Right atrium auricular region (tissue), 2 donors: ENCODE results near the gene NAPB. TPM values are rescaled to one million over a fixed set of nuclear protein-coding genes. Genes with fewer than 3 reads are reported as not detected.

Experiments used
- DNase-seq: peaks from one replicate; pipeline ENCODE4 v3.0.0-alpha.2; 2019; ENCODE audit warnings: low spot score
- H3K27ac ChIP-seq, 2 donors: fragments of 200-600 bp; sonication (generic); 1 replicate in 1 of 2; 2 replicates in 1 of 2; pipeline ENCODE4 v1.5.1; 2016 to 2019
- H3K27me3 ChIP-seq, 2 donors: fragments of 200-600 bp; sonication (generic); one replicate each; pipeline versions ENCODE4 v1.5.1 to v1.6.0; 2017 to 2019
- H3K36me3 ChIP-seq: fragments of 200-600 bp; sonication (generic); one replicate; pipeline ENCODE4 v1.5.1; 2016
- H3K4me1 ChIP-seq, 2 donors: fragments of 200-600 bp; sonication (generic); one replicate each; pipeline versions ENCODE4 v1.5.1 to v1.6.0; 2017 to 2019
- H3K4me3 ChIP-seq, 2 donors: fragments of 200-600 bp; sonication (generic); 1 replicate in 1 of 2; 2 replicates in 1 of 2; pipeline ENCODE4 v1.5.1; 2017 to 2019; ENCODE audit warnings: mild to moderate bottlenecking in 1 of 2, moderate library complexity in 1 of 2
- H3K9me3 ChIP-seq, 2 donors: fragments of 200-600 bp; sonication (generic); one replicate each; pipeline ENCODE4 v1.5.1; 2019
- total RNA-seq, 2 donors: library from RNA; depleted of rRNA; stranded (reverse); fragments of >200 nt; gene quantifications; one replicate each; pipeline ENCODE4 v1.1.0, GENCODE V29; 2016
- TF ChIP-seq, protein P1 (sequence below), 2 donors: fragments of 200-600 bp; sonication (generic); IDR thresholded peaks; one replicate each; pipeline ENCODE4 v1.5.1; 2019; ENCODE audit warnings: antibody characterized with exemption in 2 of 2

Gene NAPB
- total RNA-seq, 2 donors from 2014 or later, result 4.8 to 5.1 TPM

DNA sequence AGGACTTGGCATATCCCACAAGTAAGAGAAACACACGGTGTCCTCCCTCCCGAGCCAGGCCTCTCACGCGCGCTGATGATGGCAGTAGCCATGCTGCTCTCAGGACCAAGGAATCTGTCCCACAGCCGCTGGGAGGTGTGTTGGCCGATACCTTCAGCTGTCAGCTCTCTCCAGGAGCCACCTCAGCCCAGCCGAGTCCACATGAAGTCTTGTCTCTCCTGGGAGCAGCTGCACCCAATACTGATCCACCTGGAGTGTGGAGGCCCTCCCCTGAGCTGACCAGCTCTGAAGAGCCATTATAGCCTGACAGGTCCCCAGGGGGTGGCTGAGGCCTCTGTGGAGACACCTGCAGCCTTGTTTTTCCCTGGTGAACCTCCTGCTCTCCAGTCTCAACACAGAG, 94.5 kb downstream of the NAPB start:
- DNase-seq, result no peak
- Histone ChIP-seq H3K4me1 (no peaks in the 10 kb centered on the region), H3K4me3 (no peak overlapping the region), H3K27ac (no peak overlapping the region), H3K27me3 (no peaks in the 10 kb centered on the region), H3K9me3 (peaks cover 0 to 3% of the 10 kb centered on the region in 2 donors), H3K36me3 (no peaks in the 10 kb centered on the region)
- TF ChIP-seq, protein P1, sequence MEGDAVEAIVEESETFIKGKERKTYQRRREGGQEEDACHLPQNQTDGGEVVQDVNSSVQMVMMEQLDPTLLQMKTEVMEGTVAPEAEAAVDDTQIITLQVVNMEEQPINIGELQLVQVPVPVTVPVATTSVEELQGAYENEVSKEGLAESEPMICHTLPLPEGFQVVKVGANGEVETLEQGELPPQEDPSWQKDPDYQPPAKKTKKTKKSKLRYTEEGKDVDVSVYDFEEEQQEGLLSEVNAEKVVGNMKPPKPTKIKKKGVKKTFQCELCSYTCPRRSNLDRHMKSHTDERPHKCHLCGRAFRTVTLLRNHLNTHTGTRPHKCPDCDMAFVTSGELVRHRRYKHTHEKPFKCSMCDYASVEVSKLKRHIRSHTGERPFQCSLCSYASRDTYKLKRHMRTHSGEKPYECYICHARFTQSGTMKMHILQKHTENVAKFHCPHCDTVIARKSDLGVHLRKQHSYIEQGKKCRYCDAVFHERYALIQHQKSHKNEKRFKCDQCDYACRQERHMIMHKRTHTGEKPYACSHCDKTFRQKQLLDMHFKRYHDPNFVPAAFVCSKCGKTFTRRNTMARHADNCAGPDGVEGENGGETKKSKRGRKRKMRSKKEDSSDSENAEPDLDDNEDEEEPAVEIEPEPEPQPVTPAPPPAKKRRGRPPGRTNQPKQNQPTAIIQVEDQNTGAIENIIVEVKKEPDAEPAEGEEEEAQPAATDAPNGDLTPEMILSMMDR (IDR thresholded peaks at IDR 0.05), result no peak

DNA sequence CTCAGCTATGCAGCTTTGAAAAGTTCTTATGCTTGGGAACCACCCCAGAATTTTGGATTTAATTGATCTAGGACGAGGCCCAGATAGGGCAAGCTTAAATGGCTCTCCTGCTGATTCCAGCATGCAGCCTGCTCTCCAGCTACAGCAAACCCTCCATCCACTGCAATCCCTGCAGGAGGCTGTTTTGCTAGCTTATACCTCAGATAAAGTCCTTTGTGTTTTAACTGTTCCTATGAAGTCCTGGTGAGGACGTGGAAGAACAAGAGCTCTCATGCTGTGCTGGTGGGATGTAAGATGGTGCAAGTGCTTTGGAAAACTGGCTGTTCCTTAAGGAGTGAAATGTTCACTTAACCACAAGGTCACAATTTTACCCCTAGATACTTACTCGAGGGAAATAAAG, 96.2 kb downstream of the NAPB start:
- Histone ChIP-seq H3K4me1 (no peaks in the 10 kb centered on the region), H3K27me3 (no peaks in the 10 kb centered on the region), H3K36me3 (no peaks in the 10 kb centered on the region), H3K9me3 (peaks cover 0 to 10% of the 10 kb centered on the region in 2 donors), H3K27ac (no peak overlapping the region), H3K4me3 (no peak overlapping the region)
- DNase-seq, result no peak
- TF ChIP-seq, protein P1 (IDR thresholded peaks at IDR 0.05), result no peak

Other genes with a start within 250 kb of the NAPB start
- 10 to 100 TPM; 16.1 to 19.1 TPM for gene NXT1, start 70.7 kb downstream of the NAPB start, total RNA-seq
- 10 to 100 TPM; 14.9 TPM for gene GZF1, start 59.3 kb downstream of the NAPB start, total RNA-seq
- not detected for gene CSTL1, start 18.2 kb upstream of the NAPB start, total RNA-seq
- gene CST11, start 31.4 kb upstream of the NAPB start, total RNA-seq, result not detected
- not detected for gene CST8, start 69.6 kb upstream of the NAPB start, total RNA-seq
- gene CST9L, start 147.0 kb upstream of the NAPB start, total RNA-seq, result not detected
- gene CST9, start 184.4 kb upstream of the NAPB start, total RNA-seq, result not detected
- gene CST3, start 216.5 kb upstream of the NAPB start, total RNA-seq, result 100 to 1,000 TPM; 884 to 914 TPM